HepG2 (cell line): Measurements from ENCODE around the gene C14orf119. TPM values are rescaled to one million over a fixed set of nuclear protein-coding genes. Genes with fewer than 3 reads are reported as not detected.
A peak's percentile ranks its signal among the peaks of the same experiment; 100 is the strongest.

ENCODE experiments used
- CBX2 ChIP-seq, 2 experiments: fragments of 200-600 bp in 1 of 2; sonication (generic); formaldehyde crosslinking in 1 of 2; IDR thresholded peaks; 2 replicates each; pipeline versions ENCODE4 v1.7.0 to v1.8.1; 2018 to 2022; ENCODE audit warnings: low read depth in 2 of 2, low read length in 1 of 2, mild to moderate bottlenecking in 1 of 2, missing genetic modification reagents in 1 of 2
- KLF13 ChIP-seq: sonication (generic); formaldehyde crosslinking; IDR thresholded peaks from 2 replicates; pipeline ENCODE4 v1.4.0; 2020; ENCODE audit warnings: mild to moderate bottlenecking, missing genetic modification reagents
- KLF16 ChIP-seq, 2 experiments: sonication (generic) in 1 of 2; formaldehyde crosslinking in 1 of 2; IDR thresholded peaks; 2 replicates each; pipeline versions ENCODE4 v1.6.1 to v1.8.0; 2016 to 2023; ENCODE audit warnings: missing genetic modification reagents in 2 of 2, missing compliant biosample characterization in 1 of 2
- MED1 ChIP-seq: sonication (generic); formaldehyde crosslinking; IDR thresholded peaks from 2 replicates; pipeline ENCODE4 v1.4.0; 2020; ENCODE audit warnings: missing genetic modification reagents
- NCOR1 ChIP-seq: fragments of 200-600 bp; sonication (generic); IDR thresholded peaks from 2 replicates; pipeline ENCODE4 v1.7.0; 2017; ENCODE audit warnings: antibody characterized with exemption, low read length, borderline replicate concordance
- PLSCR1 ChIP-seq: sonication (generic); formaldehyde crosslinking; IDR thresholded peaks from 2 replicates; pipeline ENCODE4 v1.5.0; 2020; ENCODE audit warnings: missing genetic modification reagents, mild to moderate bottlenecking, borderline replicate concordance
- RBAK ChIP-seq: sonication (generic); formaldehyde crosslinking; IDR thresholded peaks from 2 replicates; pipeline ENCODE4 v1.5.1; 2020; ENCODE audit warnings: mild to moderate bottlenecking, missing genetic modification reagents
- SATB2 ChIP-seq: sonication (generic); formaldehyde crosslinking; IDR thresholded peaks from 2 replicates; pipeline ENCODE4 v1.5.0; 2020; ENCODE audit warnings: missing genetic modification reagents
- TEAD2 ChIP-seq: sonication (generic); formaldehyde crosslinking; IDR thresholded peaks from 2 replicates; pipeline ENCODE4 v1.9.0; 2021; ENCODE audit warnings: missing genetic modification reagents
- TP53 ChIP-seq: sonication (generic); formaldehyde crosslinking; conservative IDR thresholded peaks from 2 replicates; pipeline ENCODE4 v1.4.0; 2020; ENCODE audit warnings: missing genetic modification reagents
- YEATS4 ChIP-seq: sonication (generic); formaldehyde crosslinking; IDR thresholded peaks from 2 replicates; pipeline ENCODE4 v1.4.0; 2020; ENCODE audit warnings: missing genetic modification reagents, borderline replicate concordance
- ZFP1 ChIP-seq: IDR thresholded peaks from 2 replicates; pipeline ENCODE4 v1.6.1; 2016
- ZFP36L2 ChIP-seq: sonication (generic); formaldehyde crosslinking; IDR thresholded peaks from 2 replicates; pipeline ENCODE4 v1.4.0; 2020; ENCODE audit warnings: missing genetic modification reagents
- ZNF138 ChIP-seq: sonication (generic); formaldehyde crosslinking; IDR thresholded peaks from 2 replicates; pipeline ENCODE4 v1.5.0; 2020; ENCODE audit warnings: mild to moderate bottlenecking, low read depth, missing genetic modification reagents
- ZNF143 ChIP-seq: sonication (generic); formaldehyde crosslinking; IDR thresholded peaks from 2 replicates; pipeline ENCODE4 v1.4.0; 2020; ENCODE audit warnings: missing genetic modification reagents
- ZNF264 ChIP-seq: sonication (generic); formaldehyde crosslinking; IDR thresholded peaks from 2 replicates; pipeline ENCODE4 v1.4.0; 2020; ENCODE audit warnings: missing genetic modification reagents
- ZNF44 ChIP-seq: sonication (generic); formaldehyde crosslinking; IDR thresholded peaks from 2 replicates; pipeline ENCODE4 v1.5.1; 2020; ENCODE audit warnings: mild to moderate bottlenecking, missing genetic modification reagents
- ZNF441 ChIP-seq: sonication (generic); formaldehyde crosslinking; IDR thresholded peaks from 2 replicates; pipeline ENCODE4 v1.7.0; 2021; ENCODE audit warnings: missing genetic modification reagents, borderline replicate concordance
- ZNF446 ChIP-seq: sonication (generic); formaldehyde crosslinking; IDR thresholded peaks from 2 replicates; pipeline ENCODE4 v1.5.0; 2020; ENCODE audit warnings: mild to moderate bottlenecking, missing genetic modification reagents
- ZNF549 ChIP-seq: sonication (generic); formaldehyde crosslinking; IDR thresholded peaks from 2 replicates; pipeline ENCODE4 v1.5.0; 2020; ENCODE audit warnings: missing genetic modification reagents
- ZNF550 ChIP-seq: sonication (generic); formaldehyde crosslinking; IDR thresholded peaks from 2 replicates; pipeline ENCODE4 v1.4.0; 2020; ENCODE audit warnings: mild to moderate bottlenecking, missing genetic modification reagents, borderline replicate concordance
- ZNF782 ChIP-seq: sonication (generic); formaldehyde crosslinking; IDR thresholded peaks from 2 replicates; pipeline ENCODE4 v1.4.0; 2020; ENCODE audit warnings: missing genetic modification reagents, mild to moderate bottlenecking, borderline replicate concordance
- polyA plus RNA-seq, 8 experiments: library from polyadenylated mRNA; depleted of rRNA in 3 of 8; stranded (reverse) in 7 of 8; unstranded in 1 of 8; fragments of >200 nt; fragmentation: Illumina TruSeq in 4 of 8; extraction: Trizol in 4 of 8; gene quantifications; 2 replicates each; pipeline versions ENCODE4 v1.2.1 to v1.2.3, GENCODE V29; 2011 to 2016; ENCODE audit warnings: low read depth in 4 of 8, missing spikeins in 1 of 8, mixed read lengths in 1 of 8; ENCODE audit not compliant: insufficient read depth in 1 of 8
- total RNA-seq, 5 experiments: library from RNA; depleted of rRNA; stranded (reverse); fragments of >200 nt; fragmentation: Illumina TruSeq; extraction: Trizol; gene quantifications; 2 replicates each; pipeline ENCODE4 v1.2.3, GENCODE V29; 2016; ENCODE audit warnings: low read depth in 1 of 5
- TF ChIP-seq, protein P1 (sequence below): sonication (generic); formaldehyde crosslinking; IDR thresholded peaks from 2 replicates; pipeline ENCODE4 v1.5.0; 2020; ENCODE audit warnings: mild to moderate bottlenecking, missing genetic modification reagents
- TF ChIP-seq, protein P2 (sequence below): sonication (generic); formaldehyde crosslinking; conservative IDR thresholded peaks from 2 replicates; pipeline ENCODE4 v1.8.0; 2022; ENCODE audit warnings: low read depth, missing genetic modification reagents
- TF ChIP-seq, protein P3 (sequence below): sonication (generic); formaldehyde crosslinking; IDR thresholded peaks from 2 replicates; pipeline ENCODE4 v1.4.0; 2020; ENCODE audit warnings: missing genetic modification reagents

C14orf119 gene
- total and polyA plus RNA-seq, 2 of the 13 experiments (the other 11 are each of a cell fraction or from before 2014, with no cell fraction given) = 117 to 206 TPM

- TF ChIP-seq, protein P1, sequence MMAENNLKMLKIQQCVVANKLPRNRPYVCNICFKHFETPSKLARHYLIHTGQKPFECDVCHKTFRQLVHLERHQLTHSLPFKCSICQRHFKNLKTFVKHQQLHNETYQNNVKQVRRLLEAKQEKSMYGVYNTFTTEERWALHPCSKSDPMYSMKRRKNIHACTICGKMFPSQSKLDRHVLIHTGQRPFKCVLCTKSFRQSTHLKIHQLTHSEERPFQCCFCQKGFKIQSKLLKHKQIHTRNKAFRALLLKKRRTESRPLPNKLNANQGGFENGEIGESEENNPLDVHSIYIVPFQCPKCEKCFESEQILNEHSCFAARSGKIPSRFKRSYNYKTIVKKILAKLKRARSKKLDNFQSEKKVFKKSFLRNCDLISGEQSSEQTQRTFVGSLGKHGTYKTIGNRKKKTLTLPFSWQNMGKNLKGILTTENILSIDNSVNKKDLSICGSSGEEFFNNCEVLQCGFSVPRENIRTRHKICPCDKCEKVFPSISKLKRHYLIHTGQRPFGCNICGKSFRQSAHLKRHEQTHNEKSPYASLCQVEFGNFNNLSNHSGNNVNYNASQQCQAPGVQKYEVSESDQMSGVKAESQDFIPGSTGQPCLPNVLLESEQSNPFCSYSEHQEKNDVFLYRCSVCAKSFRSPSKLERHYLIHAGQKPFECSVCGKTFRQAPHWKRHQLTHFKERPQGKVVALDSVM (CRISPR knock-in tag) = no peak
- no peak for TF ChIP-seq TEAD2 (CRISPR knock-in tag)
- peak in 1 of 2 experiments; percentile 85; a peak in 1 of 4 replicates for TF ChIP-seq KLF16 (CRISPR knock-in tag; IDR thresholded peaks at IDR 0.05)
- TF ChIP-seq ZNF44 (CRISPR knock-in tag) = no peak; the same call in 1 of the 2 replicates
- no peak for TF ChIP-seq PLSCR1 (CRISPR knock-in tag)
- no peak for TF ChIP-seq SATB2
- TF ChIP-seq NCOR1 = no peak
- TF ChIP-seq ZNF550 = 0 out of 2 replicates have a peak, but pooled peaks have one; percentile 48
- no peak for TF ChIP-seq ZNF549 (CRISPR knock-in tag)
- TF ChIP-seq ZFP36L2 (CRISPR knock-in tag) = 0 out of 2 replicates have a peak, but pooled peaks have one; percentile 62
- TF ChIP-seq ZNF782 (CRISPR knock-in tag) = no peak
- TF ChIP-seq ZNF264 (CRISPR knock-in tag) = peak; percentile 81; the same call in 1 of the 2 replicates
- TF ChIP-seq CBX2 (IDR thresholded peaks at IDR 0.05; ENCODE audit: low read depth, low read length) = no peak
- TF ChIP-seq CBX2 (CRISPR knock-in tag; IDR thresholded peaks at IDR 0.05; ENCODE audit: low read depth) = no peak
- TF ChIP-seq YEATS4 (CRISPR knock-in tag) = peak; percentile 55; the same call in 1 of the 2 replicates
- peak; percentile 61; the same call in 1 of the 2 replicates for TF ChIP-seq ZFP1
- TF ChIP-seq KLF13 (CRISPR knock-in tag) = no peak
- no peak for TF ChIP-seq ZNF446 (CRISPR knock-in tag)
- 0 out of 2 replicates have a peak, but pooled peaks have one; percentile 46 for TF ChIP-seq ZNF143 (CRISPR knock-in tag)
- TF ChIP-seq RBAK (CRISPR knock-in tag) = no peak
- TF ChIP-seq ZNF138 (CRISPR knock-in tag) = no peak
- TF ChIP-seq, protein P2, sequence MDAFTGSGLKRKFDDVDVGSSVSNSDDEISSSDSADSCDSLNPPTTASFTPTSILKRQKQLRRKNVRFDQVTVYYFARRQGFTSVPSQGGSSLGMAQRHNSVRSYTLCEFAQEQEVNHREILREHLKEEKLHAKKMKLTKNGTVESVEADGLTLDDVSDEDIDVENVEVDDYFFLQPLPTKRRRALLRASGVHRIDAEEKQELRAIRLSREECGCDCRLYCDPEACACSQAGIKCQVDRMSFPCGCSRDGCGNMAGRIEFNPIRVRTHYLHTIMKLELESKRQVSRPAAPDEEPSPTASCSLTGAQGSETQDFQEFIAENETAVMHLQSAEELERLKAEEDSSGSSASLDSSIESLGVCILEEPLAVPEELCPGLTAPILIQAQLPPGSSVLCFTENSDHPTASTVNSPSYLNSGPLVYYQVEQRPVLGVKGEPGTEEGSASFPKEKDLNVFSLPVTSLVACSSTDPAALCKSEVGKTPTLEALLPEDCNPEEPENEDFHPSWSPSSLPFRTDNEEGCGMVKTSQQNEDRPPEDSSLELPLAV (CRISPR knock-in tag) = 0 out of 2 replicates have a peak, but pooled peaks have one; percentile 30
- no peak for TF ChIP-seq TP53 (CRISPR knock-in tag)
- peak; percentile 49; the same call in 1 of the 2 replicates for TF ChIP-seq MED1
- TF ChIP-seq, protein P3, sequence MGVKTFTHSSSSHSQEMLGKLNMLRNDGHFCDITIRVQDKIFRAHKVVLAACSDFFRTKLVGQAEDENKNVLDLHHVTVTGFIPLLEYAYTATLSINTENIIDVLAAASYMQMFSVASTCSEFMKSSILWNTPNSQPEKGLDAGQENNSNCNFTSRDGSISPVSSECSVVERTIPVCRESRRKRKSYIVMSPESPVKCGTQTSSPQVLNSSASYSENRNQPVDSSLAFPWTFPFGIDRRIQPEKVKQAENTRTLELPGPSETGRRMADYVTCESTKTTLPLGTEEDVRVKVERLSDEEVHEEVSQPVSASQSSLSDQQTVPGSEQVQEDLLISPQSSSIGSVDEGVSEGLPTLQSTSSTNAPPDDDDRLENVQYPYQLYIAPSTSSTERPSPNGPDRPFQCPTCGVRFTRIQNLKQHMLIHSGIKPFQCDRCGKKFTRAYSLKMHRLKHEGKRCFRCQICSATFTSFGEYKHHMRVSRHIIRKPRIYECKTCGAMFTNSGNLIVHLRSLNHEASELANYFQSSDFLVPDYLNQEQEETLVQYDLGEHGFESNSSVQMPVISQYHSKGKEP = no peak
- TF ChIP-seq ZNF441 (CRISPR knock-in tag) = 0 out of 2 replicates have a peak, but pooled peaks have one; percentile 59
Observed at GRCh38 chr14:23068789-23069412, 26.4 kb upstream of the C14orf119 start (continued).
